NB4 (cell line): ENCODE results near the gene FTCDNL1.

ENCODE experiments used
- POLR2A ChIP-seq: IDR thresholded peaks from 2 replicates; pipeline ENCODE4 v1.6.1; 2011; ENCODE audit warnings: mild to moderate bottlenecking; ENCODE audit not compliant: insufficient read length; ENCODE audit errors: extremely low read depth
- TF ChIP-seq, protein P1 (sequence below): IDR thresholded peaks from 2 replicates; pipeline ENCODE4 v1.6.1; 2011; ENCODE audit warnings: low read depth, low read length
- TF ChIP-seq, protein P2 (sequence below): IDR thresholded peaks from one replicate; pipeline ENCODE4 v1.5.1; 2012; ENCODE audit warnings: low read depth, low read length

DNA sequence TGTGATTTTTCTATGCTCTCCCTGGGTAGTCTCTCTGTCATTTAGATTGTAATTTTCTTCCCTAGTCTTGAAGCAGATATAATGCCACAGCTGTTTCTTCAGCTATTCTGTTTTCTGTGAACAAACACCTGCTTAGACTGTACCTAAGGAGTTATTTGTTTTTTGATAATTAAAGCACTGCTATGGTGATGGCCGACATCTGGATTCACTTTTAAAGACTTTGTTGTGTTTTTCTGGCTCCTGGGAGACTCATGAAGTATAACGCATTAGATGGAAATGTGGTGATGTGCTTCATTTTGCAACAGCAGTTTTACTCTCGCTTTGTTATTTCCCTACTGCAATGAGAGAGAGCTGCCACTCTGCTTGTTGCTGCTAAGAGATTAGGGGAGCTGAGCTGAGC is 44.4 kb upstream of the FTCDNL1 start:
- TF ChIP-seq, protein P1, sequence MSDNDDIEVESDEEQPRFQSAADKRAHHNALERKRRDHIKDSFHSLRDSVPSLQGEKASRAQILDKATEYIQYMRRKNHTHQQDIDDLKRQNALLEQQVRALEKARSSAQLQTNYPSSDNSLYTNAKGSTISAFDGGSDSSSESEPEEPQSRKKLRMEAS: no peak
- TF ChIP-seq, protein P2, sequence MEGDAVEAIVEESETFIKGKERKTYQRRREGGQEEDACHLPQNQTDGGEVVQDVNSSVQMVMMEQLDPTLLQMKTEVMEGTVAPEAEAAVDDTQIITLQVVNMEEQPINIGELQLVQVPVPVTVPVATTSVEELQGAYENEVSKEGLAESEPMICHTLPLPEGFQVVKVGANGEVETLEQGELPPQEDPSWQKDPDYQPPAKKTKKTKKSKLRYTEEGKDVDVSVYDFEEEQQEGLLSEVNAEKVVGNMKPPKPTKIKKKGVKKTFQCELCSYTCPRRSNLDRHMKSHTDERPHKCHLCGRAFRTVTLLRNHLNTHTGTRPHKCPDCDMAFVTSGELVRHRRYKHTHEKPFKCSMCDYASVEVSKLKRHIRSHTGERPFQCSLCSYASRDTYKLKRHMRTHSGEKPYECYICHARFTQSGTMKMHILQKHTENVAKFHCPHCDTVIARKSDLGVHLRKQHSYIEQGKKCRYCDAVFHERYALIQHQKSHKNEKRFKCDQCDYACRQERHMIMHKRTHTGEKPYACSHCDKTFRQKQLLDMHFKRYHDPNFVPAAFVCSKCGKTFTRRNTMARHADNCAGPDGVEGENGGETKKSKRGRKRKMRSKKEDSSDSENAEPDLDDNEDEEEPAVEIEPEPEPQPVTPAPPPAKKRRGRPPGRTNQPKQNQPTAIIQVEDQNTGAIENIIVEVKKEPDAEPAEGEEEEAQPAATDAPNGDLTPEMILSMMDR: no peak
- no peak for TF ChIP-seq POLR2A
